ENCODE data around the gene GPATCH1.

The GPATCH1 gene

GRCh38 chr19:33175156-33175782 is 94.3 kb downstream of the GPATCH1 start:
- H3K4me1 ChIP-seq (ENCODE audit: control insufficient read depth, insufficient read depth, low read length): peaks cover 2% of the 10 kb centered on the region; the same call in 1 of the 2 replicates
- H3K9me3 ChIP-seq (ENCODE audit: control insufficient read depth, insufficient read depth, low read length): no peaks in the 10 kb centered on the region
- H3K36me3 ChIP-seq (ENCODE audit: control insufficient read depth, insufficient read depth, low read length): no peaks in the 10 kb centered on the region
- DNase-seq (ENCODE audit: low read depth, low spot score): no peak
- no peak overlapping the region for H3K4me3 ChIP-seq (ENCODE audit: low read length)
- H3K27me3 ChIP-seq (ENCODE audit: control insufficient read depth, insufficient read depth, low read length): no peaks in the 10 kb centered on the region
- no CpG with 5 or more reads among the region's 10 CpGs for whole genome bisulfite sequencing (ENCODE audit: insufficient coverage, insufficient read length)
- no peak overlapping the region for H3K27ac ChIP-seq (ENCODE audit: low read length)

GRCh38 chr19:33175886-33176669 is 95.1 kb downstream of the GPATCH1 start:
- no peak for DNase-seq (ENCODE audit: low read depth, low spot score)
- no CpG with 5 or more reads among the region's 25 CpGs for WGBS (ENCODE audit: insufficient coverage, insufficient read length)
- Histone ChIP-seq H3K27ac (ENCODE audit: low read length) (no peak overlapping the region), H3K4me1 (ENCODE audit: control insufficient read depth, insufficient read depth, low read length) (peaks cover 2% of the 10 kb centered on the region; the same call in 1 of the 2 replicates), H3K27me3 (ENCODE audit: control insufficient read depth, insufficient read depth, low read length) (no peaks in the 10 kb centered on the region), H3K36me3 (ENCODE audit: control insufficient read depth, insufficient read depth, low read length) (no peaks in the 10 kb centered on the region), H3K9me3 (ENCODE audit: control insufficient read depth, insufficient read depth, low read length) (no peaks in the 10 kb centered on the region), H3K4me3 (ENCODE audit: low read length) (peak overlapping the region; percentile 88)

- Histone ChIP-seq H3K27me3 (ENCODE audit: control insufficient read depth, insufficient read depth, low read length) (no peaks in the 10 kb centered on the region), H3K36me3 (ENCODE audit: control insufficient read depth, insufficient read depth, low read length) (no peaks in the 10 kb centered on the region), H3K4me1 (ENCODE audit: control insufficient read depth, insufficient read depth, low read length) (peaks cover 2% of the 10 kb centered on the region; the same call in 1 of the 2 replicates), H3K9me3 (ENCODE audit: control insufficient read depth, insufficient read depth, low read length) (no peaks in the 10 kb centered on the region), H3K27ac (ENCODE audit: low read length) (no peak overlapping the region), H3K4me3 (ENCODE audit: low read length) (peak overlapping the region; percentile 88)
- WGBS (ENCODE audit: insufficient coverage, insufficient read length): no CpG with 5 or more reads among the region's 65 CpGs
- DNase-seq (ENCODE audit: low read depth, low spot score): peak; percentile 84
These were observed 95.9 kb downstream of the GPATCH1 start for GRCh38 chr19:33176670-33177416.

GRCh38 chr19:33177417-33177979 is 96.5 kb downstream of the GPATCH1 start:
- H3K4me3 ChIP-seq (ENCODE audit: low read length): peak overlapping the region; percentile 60
- H3K27ac ChIP-seq (ENCODE audit: low read length): no peak overlapping the region
- H3K27me3 ChIP-seq (ENCODE audit: control insufficient read depth, insufficient read depth, low read length): no peaks in the 10 kb centered on the region
- no CpG with 5 or more reads among the region's 38 CpGs for WGBS (ENCODE audit: insufficient coverage, insufficient read length)
- no peaks in the 10 kb centered on the region for H3K9me3 ChIP-seq (ENCODE audit: control insufficient read depth, insufficient read depth, low read length)
- H3K4me1 ChIP-seq (ENCODE audit: control insufficient read depth, insufficient read depth, low read length): peaks cover 2% of the 10 kb centered on the region; the same call in 1 of the 2 replicates
- no peak for DNase-seq (ENCODE audit: low read depth, low spot score)
- H3K36me3 ChIP-seq (ENCODE audit: control insufficient read depth, insufficient read depth, low read length): no peaks in the 10 kb centered on the region
